ENCODE data around the gene TIGD3. TPM values are rescaled to one million over a fixed set of nuclear protein-coding genes. Genes with fewer than 3 reads are reported as not detected.

Gene TIGD3
- total RNA-seq, 4 donors from 2014 or later: 0.34 TPM; not detected in 3

- intact Hi-C loops (cut with DNase I): no loop called here
- no peak for TF ChIP-seq CTCF (IDR thresholded peaks at IDR 0.05)
- no peak for TF ChIP-seq POLR2A (IDR thresholded peaks at IDR 0.05)
- Histone ChIP-seq H3K4me1 (peaks cover 0 to 7% of the 10 kb centered on the region in 2 donors), H3K27me3 (no peaks in the 10 kb centered on the region), H3K27ac (no peak overlapping the region), H3K9me3 (no peaks in the 10 kb centered on the region), H3K36me3 (no peaks in the 10 kb centered on the region), H3K4me3 (replicated peaks in 1 of 3) (no peak overlapping the region)
- 92% methylated on average over 8 of the region's 8 CpGs for WGBS, 2 donors
- DNase-seq: no peak
Measured at GRCh38 chr11:65375012-65375411, 20.5 kb downstream of the TIGD3 start.

- H3K27me3 ChIP-seq: no peaks in the 10 kb centered on the region
- no peak overlapping the region for H3K4me3 ChIP-seq (replicated peaks in 1 of 3)
- 89 to 91% methylated on average over 11 to 16 of the region's 16 CpGs for WGBS, 2 donors
- TF ChIP-seq CTCF (IDR thresholded peaks at IDR 0.05) (no peak), POLR2A (IDR thresholded peaks at IDR 0.05) (no peak)
- H3K27ac ChIP-seq: no peak overlapping the region
- no peaks in the 10 kb centered on the region for H3K36me3 ChIP-seq
- no peaks in the 10 kb centered on the region for H3K9me3 ChIP-seq
- H3K4me1 ChIP-seq: peaks cover 4 to 19% of the 10 kb centered on the region in 2 donors
- intact Hi-C loops (cut with DNase I): no loop called here
- DNase-seq: no peak
Measured at GRCh38 chr11:65376138-65376713, 21.7 kb downstream of the TIGD3 start.

GRCh38 chr11:65377036-65377435, 22.5 kb downstream of the TIGD3 start:
- H3K36me3 ChIP-seq: no peaks in the 10 kb centered on the region
- peak; percentile 52 to 56 for DNase-seq
- no peaks in the 10 kb centered on the region for H3K27me3 ChIP-seq
- H3K4me1 ChIP-seq: peaks cover 12 to 27% of the 10 kb centered on the region in 2 donors
- no peak overlapping the region for H3K4me3 ChIP-seq (replicated peaks in 1 of 3)
- intact Hi-C loops (cut with DNase I): no loop called here
- H3K9me3 ChIP-seq: no peaks in the 10 kb centered on the region
- H3K27ac ChIP-seq: no peak overlapping the region
- TF ChIP-seq CTCF (IDR thresholded peaks at IDR 0.05) (no peak), POLR2A (IDR thresholded peaks at IDR 0.05) (no peak)
- 34 to 83% methylated on average over 3 to 8 of the region's 8 CpGs for WGBS, 2 donors

GRCh38 chr11:65377777-65378176, 23.2 kb downstream of the TIGD3 start:
- 93 to 100% methylated on average over 4 to 8 of the region's 8 CpGs for WGBS, 2 donors
- Histone ChIP-seq H3K36me3 (no peaks in the 10 kb centered on the region), H3K27me3 (no peaks in the 10 kb centered on the region), H3K4me3 (replicated peaks in 1 of 3) (no peak overlapping the region), H3K4me1 (peaks cover 14 to 31% of the 10 kb centered on the region in 2 donors), H3K9me3 (no peaks in the 10 kb centered on the region), H3K27ac (no peak overlapping the region)
- no peak for DNase-seq
- no peak for TF ChIP-seq POLR2A (IDR thresholded peaks at IDR 0.05)
- TF ChIP-seq CTCF (IDR thresholded peaks at IDR 0.05): no peak
- intact Hi-C loops (cut with DNase I): no loop called here

- H3K4me3 ChIP-seq (replicated peaks in 1 of 3): no peak overlapping the region
- TF ChIP-seq POLR2A (IDR thresholded peaks at IDR 0.05) (no peak), CTCF (IDR thresholded peaks at IDR 0.05) (no peak)
- no peaks in the 10 kb centered on the region for H3K27me3 ChIP-seq
- peaks cover 19 to 37% of the 10 kb centered on the region in 2 donors for H3K4me1 ChIP-seq
- intact Hi-C loops (cut with DNase I): no loop called here
- no peaks in the 10 kb centered on the region for H3K36me3 ChIP-seq
- 83 to 89% methylated on average over 19 of the region's 19 CpGs for WGBS, 2 donors
- H3K27ac ChIP-seq: no peak overlapping the region
- DNase-seq: no peak
- no peaks in the 10 kb centered on the region for H3K9me3 ChIP-seq
Measured at GRCh38 chr11:65378208-65378927, 23.8 kb downstream of the TIGD3 start.

Measured in thyroid gland (tissue), 4 donors.